Measurements from ENCODE around the gene RAB1A. TPM values are rescaled to one million over a fixed set of nuclear protein-coding genes. Genes with fewer than 3 reads are reported as not detected.

The RAB1A gene
- total and polyA plus RNA-seq, 10 of the 15 experiments (the other 5 are each of a cell fraction or from before 2014, with no cell fraction given) = 48.9 to 171 (median 83.4) TPM

- Histone ChIP-seq H3K27ac (ENCODE audit: control insufficient read depth, insufficient read depth) (no peak overlapping the region), H3K27me3 (replicated peaks in 1 of 2; ENCODE audit: control insufficient read depth in 2 of 2, insufficient read depth in 2 of 2, low read length in 1 of 2) (no peaks in the 10 kb centered on the region; a peak in 1 of 4 replicates), H3K4me1 (ENCODE audit: control insufficient read depth, insufficient read depth, low read length) (no peaks in the 10 kb centered on the region), H3K79me2 (ENCODE audit: control insufficient read depth, insufficient read depth, low read length) (no peaks in the 10 kb centered on the region), H2AFZ (ENCODE audit: control insufficient read depth, low read depth, low read length) (no peak overlapping the region), H3K4me2 (ENCODE audit: control insufficient read depth, insufficient read depth) (no peak overlapping the region), H3K36me3 (ENCODE audit: control insufficient read depth in 2 of 2, insufficient read depth in 2 of 2, low read length in 1 of 2) (no peaks in the 10 kb centered on the region), H3K9me3 (replicated peaks; ENCODE audit: control insufficient read depth, insufficient read depth, low read length) (no peaks in the 10 kb centered on the region), H3K9ac (ENCODE audit: control insufficient read depth, insufficient read depth, low read length) (no peak overlapping the region), H3K4me3 (no peak overlapping the region), H4K20me1 (ENCODE audit: control insufficient read depth, insufficient read depth) (no peaks in the 10 kb centered on the region)
- ATAC-seq = no peak
- 75% methylated on average over 8 of the region's 12 CpGs for WGBS (ENCODE audit: insufficient coverage, insufficient replicate concordance, low lambda C conversion rate, missing lambda C conversion rate)
- DNase-seq (ENCODE audit: low read depth, low spot score) = no peak
- CTCF ChIA-PET = interaction anchor here (5.9 kb wide), 1 partner anchor 109 kb away, joined by 97 read pairs; no protein-coding TSS in a partner anchor
- SMC1A ChIA-PET (ENCODE audit: uncharacterized antibody, unreplicated experiment) = no interaction called here
- in situ Hi-C loops (cut with MboI) = no loop called here
- POLR2A ChIA-PET = interaction anchor here (0.6 kb wide), 1 partner anchor 209 kb away, joined by 3 read pairs; no protein-coding TSS in a partner anchor
- FAIRE-seq = no peak
- no peak for TF ChIP-seq ATF2 (IDR thresholded peaks at IDR 0.05; ENCODE audit: low read length)
- TF ChIP-seq ZNF687 (IDR thresholded peaks at IDR 0.05) = no peak
- TF ChIP-seq HCFC1 (IDR thresholded peaks at IDR 0.05; ENCODE audit: low read length) = no peak
- no peak for TF ChIP-seq NR2C2 (IDR thresholded peaks at IDR 0.05; ENCODE audit: borderline replicate concordance, control insufficient read depth, insufficient read length, low read depth)
- no peak for TF ChIP-seq ETV6 (conservative IDR thresholded peaks at IDR 0.05 in 1 of 2, IDR thresholded peaks at IDR 0.05 in 1 of 2; ENCODE audit: borderline replicate concordance in 1 of 2, low read depth in 1 of 2)
- no peak for TF ChIP-seq SIN3A (IDR thresholded peaks at IDR 0.05; ENCODE audit: low read depth, low read length)
- TF ChIP-seq CHD1 (IDR thresholded peaks at IDR 0.05; ENCODE audit: low read depth, low read length) = no peak
- no peak for TF ChIP-seq SREBF2 (IDR thresholded peaks at IDR 0.05; ENCODE audit: low read length)
- TF ChIP-seq NR2C1 (IDR thresholded peaks at IDR 0.05) = no peak
- TF ChIP-seq MLLT1 (IDR thresholded peaks at IDR 0.05) = no peak
- RAD21 ChIA-PET (ENCODE audit: unreplicated experiment) = interaction anchor here (0.6 to 0.7 kb wide), 2 partner anchors 194 to 365 kb away, joined by 3 to 4 read pairs; no protein-coding TSS in a partner anchor
- intact Hi-C loops (cut with micrococcal nuclease; ENCODE audit: unreplicated experiment) = no loop called here
- BruUV-seq (replicated peaks) = no TSS peak
Measured at GRCh38 chr2:65172994-65173790, 43.3 kb upstream of the RAB1A start.

Measured in GM12878 (cell line).